Right lobe of liver (tissue), 4 donors: Measurements from ENCODE around the gene FOXC1.

ENCODE experiments used
- POLR2A ChIP-seq: fragments of 450-650 bp; IDR thresholded peaks from one replicate; pipeline ENCODE4 v1.6.1; 2017; ENCODE audit warnings: antibody characterized with exemption, mild to moderate bottlenecking
- TF ChIP-seq, protein P1 (sequence below), 4 donors: fragments of 200-600 bp in 3 of 4; fragments of 450-650 bp in 1 of 4; IDR thresholded peaks; one replicate each; pipeline versions ENCODE4 v1.5.1 to v1.8.0; 2016 to 2022; ENCODE audit warnings: antibody characterized with exemption in 4 of 4, mild to moderate bottlenecking in 2 of 4
- donor health status: DM: no; HTN: no; CAD: no.
- donor health status: DM: no; HTN: no; CAD: no.
- donor health status: DM: no; HTN: yes; CAD: no.

DNA sequence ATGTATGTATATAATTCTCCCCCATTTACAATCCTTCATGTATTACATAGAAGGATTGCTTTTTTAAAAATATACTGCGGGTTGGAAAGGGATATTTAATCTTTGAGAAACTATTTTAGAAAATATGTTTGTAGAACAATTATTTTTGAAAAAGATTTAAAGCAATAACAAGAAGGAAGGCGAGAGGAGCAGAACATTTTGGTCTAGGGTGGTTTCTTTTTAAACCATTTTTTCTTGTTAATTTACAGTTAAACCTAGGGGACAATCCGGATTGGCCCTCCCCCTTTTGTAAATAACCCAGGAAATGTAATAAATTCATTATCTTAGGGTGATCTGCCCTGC lies 3.6 kb downstream of the FOXC1 start:
- TF ChIP-seq, protein P1, sequence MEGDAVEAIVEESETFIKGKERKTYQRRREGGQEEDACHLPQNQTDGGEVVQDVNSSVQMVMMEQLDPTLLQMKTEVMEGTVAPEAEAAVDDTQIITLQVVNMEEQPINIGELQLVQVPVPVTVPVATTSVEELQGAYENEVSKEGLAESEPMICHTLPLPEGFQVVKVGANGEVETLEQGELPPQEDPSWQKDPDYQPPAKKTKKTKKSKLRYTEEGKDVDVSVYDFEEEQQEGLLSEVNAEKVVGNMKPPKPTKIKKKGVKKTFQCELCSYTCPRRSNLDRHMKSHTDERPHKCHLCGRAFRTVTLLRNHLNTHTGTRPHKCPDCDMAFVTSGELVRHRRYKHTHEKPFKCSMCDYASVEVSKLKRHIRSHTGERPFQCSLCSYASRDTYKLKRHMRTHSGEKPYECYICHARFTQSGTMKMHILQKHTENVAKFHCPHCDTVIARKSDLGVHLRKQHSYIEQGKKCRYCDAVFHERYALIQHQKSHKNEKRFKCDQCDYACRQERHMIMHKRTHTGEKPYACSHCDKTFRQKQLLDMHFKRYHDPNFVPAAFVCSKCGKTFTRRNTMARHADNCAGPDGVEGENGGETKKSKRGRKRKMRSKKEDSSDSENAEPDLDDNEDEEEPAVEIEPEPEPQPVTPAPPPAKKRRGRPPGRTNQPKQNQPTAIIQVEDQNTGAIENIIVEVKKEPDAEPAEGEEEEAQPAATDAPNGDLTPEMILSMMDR (IDR thresholded peaks at IDR 0.05) = no peak
- TF ChIP-seq POLR2A = no peak
